Right ventricle myocardium superior (tissue), 1 donor: ENCODE measurements around the gene GTF2F2. TPM values are rescaled to one million over a fixed set of nuclear protein-coding genes. Genes with fewer than 3 reads are reported as not detected.

Source experiments
- ATAC-seq: fragments of 200-7000 bp; cut with Tn5 transposase; one replicate; pipeline ENCODE4 v1.9.1; 2020; ENCODE audit warnings: mild to moderate bottlenecking; ENCODE audit not compliant: poor library complexity
- DNase-seq: peaks from one replicate; pipeline ENCODE4 v3.0.0-alpha.2; 2020
- intact Hi-C: fragments of 100-400 bp; cut with DNase I; formaldehyde crosslinking; loops from one replicate; pipeline ENCODE4 v1.11.2; 2022
- total RNA-seq: library from RNA; stranded (reverse); fragmentation: NEBNext Ultra II Directional; extraction: Animal tissue kit (Norgen Biotek cat#: 25700); gene quantifications from one replicate; pipeline ENCODE4 v1.2.1, GENCODE V29; 2021
- donor health status: DM: no; HTN: yes; CAD: no; lungs with severe emphysema.

Gene GTF2F2
- total RNA-seq, 1 donor from 2014 or later, result 22.3 TPM

- no peak for ATAC-seq
- intact Hi-C loops, result loop anchor here (2.0 kb wide), 1 partner anchor 264 kb away; no protein-coding TSS in a partner anchor
- no peak for DNase-seq
Measured at GRCh38 chr13:45310341-45311131, 190.2 kb downstream of the GTF2F2 start.

- no peak for ATAC-seq
- no peak for DNase-seq
- intact Hi-C loops, result no loop called here
Measured at GRCh38 chr13:45314822-45315221, 194.5 kb downstream of the GTF2F2 start.

GRCh38 chr13:45315520-45316167 is 195.3 kb downstream of the GTF2F2 start:
- intact Hi-C loops, result no loop called here
- ATAC-seq (peak; percentile 81), DNase-seq (peak; percentile 67)

GRCh38 chr13:45316338-45316737 is 196.0 kb downstream of the GTF2F2 start:
- DNase-seq, result no peak
- no peak for ATAC-seq
- intact Hi-C loops, result no loop called here

- no peak for DNase-seq
- ATAC-seq, result no peak
- intact Hi-C loops, result no loop called here
Measured at GRCh38 chr13:45316996-45317395, 196.7 kb downstream of the GTF2F2 start.

DNA sequence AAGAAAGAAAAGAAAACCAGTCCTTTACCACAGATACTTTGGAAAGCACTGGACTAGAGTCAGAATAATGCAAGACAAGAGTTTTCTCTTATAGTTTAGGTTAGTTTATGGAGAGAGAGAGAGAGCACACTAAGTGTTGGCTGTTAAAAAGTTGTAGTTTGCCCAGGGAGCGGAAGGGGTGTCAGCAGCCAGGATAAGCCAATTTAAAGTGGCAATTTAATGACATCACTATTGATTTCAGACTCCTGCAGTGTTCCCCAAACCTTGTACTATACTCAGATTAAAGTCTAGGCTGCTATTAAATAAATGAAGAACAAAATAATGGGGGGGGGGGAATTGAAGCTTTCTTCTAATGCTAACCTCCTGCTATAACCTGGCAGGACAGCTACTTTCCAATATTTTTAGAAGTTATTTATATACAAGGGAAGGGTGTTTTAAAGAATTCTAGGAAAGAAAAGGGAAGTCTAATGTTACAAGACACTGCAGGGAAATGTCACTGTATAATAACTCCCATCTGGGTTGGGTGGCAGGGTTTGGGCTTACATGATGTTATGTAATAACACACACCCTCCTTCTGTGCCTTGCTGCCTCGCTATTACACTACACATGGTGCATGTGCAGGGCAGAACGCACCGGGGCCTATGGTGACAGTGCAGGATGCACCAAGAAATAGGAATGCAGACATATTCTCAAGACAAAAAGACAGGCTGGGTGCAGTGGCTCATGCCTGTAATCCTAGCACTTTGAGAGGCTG is 200.7 kb downstream of the GTF2F2 start:
- ATAC-seq (no peak), DNase-seq (no peak)
- intact Hi-C loops, result no loop called here

DNA sequence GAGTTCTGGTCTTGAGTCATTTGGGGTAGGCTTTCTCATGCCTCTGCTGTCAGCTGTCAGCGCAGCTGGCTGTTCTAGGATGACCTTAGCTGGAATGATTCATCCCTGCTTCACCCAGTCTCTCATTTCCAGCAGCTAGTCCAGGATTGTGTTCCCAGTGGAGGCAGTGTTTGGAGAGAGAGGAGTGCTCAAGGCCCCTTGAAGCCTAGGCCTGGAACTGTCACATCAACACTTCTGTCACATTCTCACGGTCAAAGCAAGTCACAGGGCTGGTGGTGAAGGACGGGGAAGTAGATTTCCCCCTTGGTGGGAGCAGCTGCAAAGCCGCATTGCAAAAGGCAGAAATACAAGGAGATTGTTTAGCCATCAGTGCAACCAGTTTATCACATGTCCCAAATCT is 205.5 kb downstream of the GTF2F2 start:
- intact Hi-C loops, result no loop called here
- ATAC-seq (peak; percentile 87), DNase-seq (peak; percentile 75)

- no peak for DNase-seq
- intact Hi-C loops, result no loop called here
Measured at GRCh38 chr13:45327253-45327955, 207.1 kb downstream of the GTF2F2 start.

DNA sequence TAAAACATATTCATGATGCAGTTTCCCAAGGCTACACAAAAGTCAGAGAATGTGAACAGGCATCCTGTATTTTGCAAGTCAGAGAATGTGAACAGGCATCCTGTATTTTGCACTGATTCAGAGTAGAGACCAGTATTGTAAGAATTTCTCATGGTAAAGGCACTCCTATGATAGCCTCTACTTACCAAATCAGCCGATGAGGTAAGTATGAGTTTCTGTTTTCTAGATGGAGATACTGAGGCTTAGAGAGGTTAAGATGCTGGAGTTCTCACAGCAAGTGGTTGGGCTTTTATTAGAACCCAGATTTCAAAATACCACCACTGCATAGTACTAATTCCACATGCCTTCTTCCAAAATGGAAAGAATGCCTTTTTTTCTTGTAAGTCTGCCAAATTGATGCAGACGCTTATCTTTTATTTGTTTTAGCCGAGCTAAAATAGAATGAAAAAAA is 208.4 kb downstream of the GTF2F2 start:
- intact Hi-C loops, result no loop called here
- ATAC-seq, result no peak

More at GRCh38 chr13:45327253-45327955, 207.1 kb downstream of the GTF2F2 start:
- no peak for ATAC-seq

GRCh38 chr13:45331123-45331619 is 210.9 kb downstream of the GTF2F2 start:
- DNase-seq, result no peak
- ATAC-seq, result no peak
- intact Hi-C loops, result no loop called here

More for the DNA sequence above, 208.4 kb downstream of the GTF2F2 start:
- no peak for DNase-seq

GRCh38 chr13:45331692-45332035 is 211.4 kb downstream of the GTF2F2 start:
- no peak for ATAC-seq
- intact Hi-C loops, result no loop called here
- DNase-seq, result no peak

GRCh38 chr13:45332036-45332830 is 211.9 kb downstream of the GTF2F2 start:
- ATAC-seq (peak; percentile 2), DNase-seq (no peak)
- intact Hi-C loops, result no loop called here

DNA sequence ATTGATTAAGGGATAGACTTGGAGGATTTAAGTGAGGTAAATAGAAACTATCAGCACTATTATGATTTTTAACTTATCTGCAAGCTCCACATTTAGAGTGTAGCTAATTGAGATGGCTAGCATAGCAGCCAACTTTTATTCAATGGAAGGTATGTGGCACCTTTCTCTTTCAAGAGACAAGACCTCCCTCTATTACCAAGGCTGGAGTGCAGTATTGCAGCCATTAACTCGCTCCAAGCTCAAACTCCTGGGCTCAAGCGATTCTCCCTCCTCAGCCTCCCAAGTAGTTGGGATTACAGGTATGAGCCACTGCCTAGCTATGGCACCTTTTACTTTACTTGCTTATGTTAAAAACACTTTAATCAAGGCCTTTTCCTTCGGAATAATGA is 212.5 kb downstream of the GTF2F2 start:
- no peak for DNase-seq
- intact Hi-C loops, result no loop called here
- ATAC-seq, result no peak

DNA sequence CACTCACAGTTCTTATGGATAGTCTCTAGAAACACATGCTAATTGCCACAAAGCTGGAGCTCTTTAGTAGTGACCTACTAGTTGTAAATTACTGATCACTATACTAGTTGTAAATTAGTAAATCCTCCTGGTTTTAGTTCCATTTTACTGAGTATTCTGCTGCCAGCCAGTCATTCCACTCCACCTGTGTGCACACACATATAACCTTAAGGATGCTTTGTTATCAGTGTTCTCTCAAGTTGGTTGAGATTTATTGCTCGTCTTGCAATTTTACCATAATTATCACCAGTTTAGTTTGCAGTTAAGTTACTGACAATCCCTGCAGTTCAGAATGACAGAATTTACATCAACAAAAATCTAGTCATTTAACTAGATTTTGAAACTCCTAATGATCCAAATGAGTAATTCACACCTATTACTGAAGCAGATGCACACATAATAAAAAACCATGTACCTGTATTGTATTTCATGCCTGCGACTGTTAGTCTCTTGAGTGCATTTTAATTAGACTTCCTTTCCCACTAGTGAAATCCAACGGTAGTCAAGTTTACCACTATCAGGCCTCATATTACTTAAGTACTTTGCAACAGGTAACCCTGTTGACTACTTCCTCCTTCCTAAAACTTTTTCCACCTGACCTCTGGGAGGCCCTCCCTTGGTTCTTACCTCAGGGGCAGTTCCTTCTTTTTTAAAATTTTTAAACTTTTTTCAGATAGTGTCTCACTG is 213.1 kb downstream of the GTF2F2 start:
- ATAC-seq, result no peak
- no peak for DNase-seq
- intact Hi-C loops, result no loop called here
